Measurements from ENCODE around the gene UGT1A10.

DNA sequence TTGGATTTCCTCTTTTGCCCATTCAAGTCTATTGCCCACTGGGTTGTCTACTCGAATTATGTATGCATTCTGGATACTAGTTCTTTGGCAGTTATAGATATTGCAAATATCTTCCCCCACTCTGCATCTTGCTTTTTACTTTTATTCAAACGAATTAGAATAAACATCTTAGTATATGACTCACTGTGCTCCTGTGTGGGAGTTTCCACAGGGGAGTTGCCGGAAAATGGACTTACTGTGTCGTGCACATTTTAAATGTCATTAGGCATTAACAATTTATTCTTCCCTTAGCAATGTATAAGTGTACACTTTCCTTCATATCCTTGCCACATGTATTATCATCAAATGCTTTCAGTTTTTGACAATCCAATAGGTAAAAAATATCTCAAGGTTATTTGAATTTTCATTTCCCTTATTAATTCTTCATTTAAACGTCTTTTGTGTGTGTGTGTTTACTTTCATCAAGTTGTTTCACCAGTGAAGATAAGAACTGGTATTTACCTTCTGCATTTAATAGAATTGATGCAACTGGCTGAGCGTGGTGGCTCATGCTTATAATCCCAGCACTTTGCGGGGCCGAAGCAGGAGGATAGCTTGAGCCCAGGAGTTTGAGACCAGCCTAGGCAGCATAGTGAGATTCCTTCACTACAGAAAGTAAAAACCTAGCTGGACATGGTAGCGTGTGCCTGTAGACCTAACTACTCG lies 71.8 kb downstream of the UGT1A10 start:
- TF ChIP-seq, protein P1, sequence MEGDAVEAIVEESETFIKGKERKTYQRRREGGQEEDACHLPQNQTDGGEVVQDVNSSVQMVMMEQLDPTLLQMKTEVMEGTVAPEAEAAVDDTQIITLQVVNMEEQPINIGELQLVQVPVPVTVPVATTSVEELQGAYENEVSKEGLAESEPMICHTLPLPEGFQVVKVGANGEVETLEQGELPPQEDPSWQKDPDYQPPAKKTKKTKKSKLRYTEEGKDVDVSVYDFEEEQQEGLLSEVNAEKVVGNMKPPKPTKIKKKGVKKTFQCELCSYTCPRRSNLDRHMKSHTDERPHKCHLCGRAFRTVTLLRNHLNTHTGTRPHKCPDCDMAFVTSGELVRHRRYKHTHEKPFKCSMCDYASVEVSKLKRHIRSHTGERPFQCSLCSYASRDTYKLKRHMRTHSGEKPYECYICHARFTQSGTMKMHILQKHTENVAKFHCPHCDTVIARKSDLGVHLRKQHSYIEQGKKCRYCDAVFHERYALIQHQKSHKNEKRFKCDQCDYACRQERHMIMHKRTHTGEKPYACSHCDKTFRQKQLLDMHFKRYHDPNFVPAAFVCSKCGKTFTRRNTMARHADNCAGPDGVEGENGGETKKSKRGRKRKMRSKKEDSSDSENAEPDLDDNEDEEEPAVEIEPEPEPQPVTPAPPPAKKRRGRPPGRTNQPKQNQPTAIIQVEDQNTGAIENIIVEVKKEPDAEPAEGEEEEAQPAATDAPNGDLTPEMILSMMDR (IDR thresholded peaks at IDR 0.05; ENCODE audit: low read depth, low read length, poor library complexity, severe bottlenecking), result no peak
- TF ChIP-seq EZH2phosphoT487 (IDR thresholded peaks at IDR 0.05; ENCODE audit: borderline replicate concordance, low read length), result no peak

All from DOHH2 (cell line).